Mesothelial cell of epicardium (in vitro differentiated cells): Measurements from ENCODE around the gene ARIH2. TPM values are rescaled to one million over a fixed set of nuclear protein-coding genes. Genes with fewer than 3 reads are reported as not detected.
"Not testable (repeated sequence)": the region's sequence is repeated elsewhere in the genome, so short reads cannot be mapped to it uniquely, and the experiment has no call there.

ENCODE experiments used
- DNase-seq, 2 experiments: peaks; one replicate each; pipeline ENCODE4 v3.0.0; 2021; ENCODE audit warnings: low spot score in 2 of 2; ENCODE audit not compliant: unreplicated experiment in 2 of 2
- H3K27ac Mint-ChIP-seq: 2 replicates; pipeline ENCODE4 v1.8.0; 2021; ENCODE audit warnings: mixed read lengths
- H3K27me3 Mint-ChIP-seq: 2 replicates; pipeline ENCODE4 v1.8.0; 2021; ENCODE audit warnings: low read depth, mixed read lengths
- H3K36me3 Mint-ChIP-seq: 2 replicates; pipeline ENCODE4 v1.8.0; 2021; ENCODE audit warnings: mixed read lengths
- H3K4me1 Mint-ChIP-seq: 2 replicates; pipeline ENCODE4 v1.8.0; 2021; ENCODE audit warnings: mixed read lengths
- H3K4me3 Mint-ChIP-seq: 2 replicates; pipeline ENCODE4 v1.8.0; 2021; ENCODE audit warnings: mild to moderate bottlenecking, moderate library complexity, mixed read lengths
- H3K9me3 Mint-ChIP-seq: 2 replicates; pipeline ENCODE4 v1.8.0; 2021; ENCODE audit warnings: mixed read lengths
- CTCF ChIP-seq: fragments of 200-600 bp; sonication (generic); IDR thresholded peaks from one replicate; pipeline ENCODE4 v1.5.0; 2021; ENCODE audit warnings: antibody characterized with exemption; ENCODE audit not compliant: unreplicated experiment
- total RNA-seq: library from RNA; stranded (reverse); gene quantifications from 3 replicates; pipeline ENCODE4 v1.2.1, GENCODE V29; 2021

Gene ARIH2
- total RNA-seq, 1 donor from 2014 or later = 102 TPM

DNA sequence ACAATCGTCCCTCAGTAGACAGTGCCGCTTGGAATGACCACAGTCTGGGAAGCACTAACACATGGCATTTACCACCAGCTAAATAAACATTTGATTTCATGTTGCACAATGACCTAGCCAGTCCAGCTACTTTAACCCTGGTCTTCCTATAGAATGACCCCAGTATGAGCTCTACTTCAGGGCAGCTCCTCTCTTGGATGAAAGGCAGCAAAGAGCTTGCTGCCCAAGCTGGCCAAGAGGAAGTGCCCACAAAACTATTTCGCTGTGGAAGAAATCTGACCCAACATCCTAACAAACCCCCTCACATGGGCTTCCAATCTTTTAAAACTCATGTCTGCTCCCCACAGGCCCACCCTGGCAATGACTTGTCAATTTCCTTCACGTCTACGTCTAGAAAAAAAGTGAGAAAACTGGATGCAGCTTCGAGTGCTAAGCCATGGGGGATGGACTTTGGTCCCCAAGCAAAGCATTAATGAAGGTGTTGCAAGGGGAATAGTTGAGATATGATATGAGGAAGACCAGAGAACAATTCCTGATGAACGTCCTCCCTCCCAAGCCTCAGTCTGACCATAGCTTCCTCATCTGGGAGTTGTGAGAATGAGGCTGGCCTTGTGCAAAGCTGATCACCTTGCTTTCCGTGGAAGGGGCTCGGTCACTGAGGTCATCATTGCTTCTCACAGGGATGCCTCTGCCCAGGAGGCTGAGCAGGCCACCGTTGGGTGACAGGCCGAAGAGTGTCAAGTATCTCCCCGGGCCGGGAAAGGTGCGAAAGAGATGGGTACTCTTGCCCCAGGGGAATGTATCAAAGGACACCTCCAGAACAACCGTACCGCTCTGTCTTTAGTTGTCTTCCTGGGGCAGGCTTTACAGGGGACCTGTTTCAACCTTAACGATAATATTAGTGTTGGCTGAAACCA is 20.9 kb upstream of the ARIH2 start:
- Mint-ChIP-seq H3K4me1 (peaks cover 14% of the 10 kb centered on the region), H3K27me3 (no peaks in the 10 kb centered on the region), H3K36me3 (no peaks in the 10 kb centered on the region), H3K9me3 (no peaks in the 10 kb centered on the region), H3K4me3 (peak overlapping the region; percentile 83), H3K27ac (peak overlapping the region; percentile 80)
- TF ChIP-seq CTCF = no peak
- DNase-seq = no peak

GRCh38 chr3:48898383-48899234 is 20.0 kb upstream of the ARIH2 start, which contains the start of gene SLC25A20:
Gene SLC25A20, minus strand, starts transcription at chr3:48898882. Its CDS starts 88 bp downstream, at chr3:48898794.
- no peaks in the 10 kb centered on the region for H3K9me3 Mint-ChIP-seq

DNA sequence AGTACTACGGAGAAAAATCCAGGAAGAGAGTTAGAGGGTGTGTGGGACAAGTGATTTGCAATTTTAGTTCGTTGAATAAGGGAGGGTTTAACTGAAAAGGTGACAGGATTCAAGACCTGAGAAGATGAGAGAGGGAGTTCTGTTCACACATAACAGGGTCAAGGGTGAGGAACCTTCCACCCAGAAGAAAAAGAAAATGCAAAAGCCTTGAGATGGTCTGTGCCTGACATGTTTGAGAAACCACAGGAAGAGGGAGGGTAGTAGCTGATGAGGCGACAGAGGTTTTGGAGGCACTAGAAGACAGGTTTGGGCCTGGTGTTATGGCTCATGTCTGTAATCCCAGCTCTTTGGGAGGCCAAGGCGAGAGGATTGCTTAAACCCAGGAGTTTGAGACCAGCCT is 19.4 kb upstream of the ARIH2 start:
- H3K27me3 Mint-ChIP-seq = no peaks in the 10 kb centered on the region
- TF ChIP-seq CTCF = no peak
- H3K4me3 Mint-ChIP-seq = peak overlapping the region; percentile 83
- H3K36me3 Mint-ChIP-seq = no peaks in the 10 kb centered on the region
- H3K27ac Mint-ChIP-seq = no peak overlapping the region
- H3K4me1 Mint-ChIP-seq = peaks cover 14% of the 10 kb centered on the region
- H3K9me3 Mint-ChIP-seq = no peaks in the 10 kb centered on the region
- DNase-seq = no peak

More at GRCh38 chr3:48898383-48899234, 20.0 kb upstream of the ARIH2 start, which contains the start of gene SLC25A20:
- Mint-ChIP-seq H3K4me1 (peaks cover 14% of the 10 kb centered on the region), H3K27ac (peak within 1 kb of the TSS; percentile 80), H3K4me3 (peak within 1 kb of the TSS; percentile 83), H3K27me3 (no peaks in the 10 kb centered on the region), H3K36me3 (no peaks in the 10 kb centered on the region)
- TF ChIP-seq CTCF = no peak
- DNase-seq = peak; percentile 45 to 72

GRCh38 chr3:48907026-48907425 is 11.6 kb upstream of the ARIH2 start:
- H3K27me3 Mint-ChIP-seq, H3K4me1 Mint-ChIP-seq, H3K4me3 Mint-ChIP-seq, DNase-seq, H3K27ac Mint-ChIP-seq, H3K9me3 Mint-ChIP-seq, H3K36me3 Mint-ChIP-seq: not testable (repeated sequence)

DNA sequence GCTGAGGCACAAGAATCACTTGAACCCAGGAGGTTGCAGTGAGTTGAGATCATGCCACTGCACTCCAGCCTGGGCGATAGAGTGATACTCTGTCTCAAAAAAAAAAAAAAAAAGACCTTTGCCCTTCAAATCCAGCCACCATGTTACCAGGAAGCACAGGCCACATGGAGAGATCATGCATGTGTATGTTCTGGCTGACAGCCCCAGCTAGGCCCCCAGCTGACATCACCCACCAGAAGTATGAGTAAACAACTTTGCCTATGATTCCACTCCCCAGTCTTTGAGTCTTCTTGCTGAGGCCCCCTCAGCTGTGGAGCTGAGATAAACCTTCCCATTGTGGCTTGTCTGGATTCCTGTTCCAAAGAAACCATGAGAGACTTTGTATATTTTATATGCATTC is 3.3 kb upstream of the ARIH2 start:
- TF ChIP-seq CTCF = no peak
- Mint-ChIP-seq H3K36me3 (no peaks in the 10 kb centered on the region), H3K9me3 (no peaks in the 10 kb centered on the region), H3K27ac (no peak overlapping the region), H3K4me1 (peaks cover 15% of the 10 kb centered on the region), H3K27me3 (no peaks in the 10 kb centered on the region), H3K4me3 (no peak overlapping the region)
- DNase-seq = no peak
